GM12873 (cell line): ENCODE data around the gene CREB5.

Experiments
- TF ChIP-seq, protein P1 (sequence below): IDR thresholded peaks from 2 replicates; pipeline ENCODE4 v1.5.1; 2012; ENCODE audit warnings: low read depth, mild to moderate bottlenecking, moderate library complexity, low read length, control low read depth; ENCODE audit not compliant: insufficient read depth; ENCODE audit errors: missing control alignments

Gene CREB5

DNA sequence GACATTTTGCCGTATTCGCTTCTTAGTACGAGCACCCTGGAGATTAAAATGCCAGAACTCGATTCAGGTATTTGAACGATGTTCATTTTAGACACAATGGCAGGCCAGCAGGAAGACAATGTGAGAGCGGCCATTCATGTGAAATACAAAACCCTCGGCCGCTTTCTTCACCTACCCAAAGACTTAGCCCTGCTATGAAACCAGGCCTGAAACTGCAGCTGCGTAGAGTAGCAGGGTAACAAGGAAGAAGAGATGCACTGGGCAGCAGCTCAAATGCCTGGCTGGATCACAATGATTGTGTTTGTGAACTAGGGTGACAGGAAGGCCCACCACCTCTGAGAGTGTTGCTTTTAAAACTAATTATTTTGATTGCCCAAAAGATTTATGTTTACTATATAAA is 311.0 kb downstream of the CREB5 start:
- TF ChIP-seq, protein P1, sequence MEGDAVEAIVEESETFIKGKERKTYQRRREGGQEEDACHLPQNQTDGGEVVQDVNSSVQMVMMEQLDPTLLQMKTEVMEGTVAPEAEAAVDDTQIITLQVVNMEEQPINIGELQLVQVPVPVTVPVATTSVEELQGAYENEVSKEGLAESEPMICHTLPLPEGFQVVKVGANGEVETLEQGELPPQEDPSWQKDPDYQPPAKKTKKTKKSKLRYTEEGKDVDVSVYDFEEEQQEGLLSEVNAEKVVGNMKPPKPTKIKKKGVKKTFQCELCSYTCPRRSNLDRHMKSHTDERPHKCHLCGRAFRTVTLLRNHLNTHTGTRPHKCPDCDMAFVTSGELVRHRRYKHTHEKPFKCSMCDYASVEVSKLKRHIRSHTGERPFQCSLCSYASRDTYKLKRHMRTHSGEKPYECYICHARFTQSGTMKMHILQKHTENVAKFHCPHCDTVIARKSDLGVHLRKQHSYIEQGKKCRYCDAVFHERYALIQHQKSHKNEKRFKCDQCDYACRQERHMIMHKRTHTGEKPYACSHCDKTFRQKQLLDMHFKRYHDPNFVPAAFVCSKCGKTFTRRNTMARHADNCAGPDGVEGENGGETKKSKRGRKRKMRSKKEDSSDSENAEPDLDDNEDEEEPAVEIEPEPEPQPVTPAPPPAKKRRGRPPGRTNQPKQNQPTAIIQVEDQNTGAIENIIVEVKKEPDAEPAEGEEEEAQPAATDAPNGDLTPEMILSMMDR = no peak

DNA sequence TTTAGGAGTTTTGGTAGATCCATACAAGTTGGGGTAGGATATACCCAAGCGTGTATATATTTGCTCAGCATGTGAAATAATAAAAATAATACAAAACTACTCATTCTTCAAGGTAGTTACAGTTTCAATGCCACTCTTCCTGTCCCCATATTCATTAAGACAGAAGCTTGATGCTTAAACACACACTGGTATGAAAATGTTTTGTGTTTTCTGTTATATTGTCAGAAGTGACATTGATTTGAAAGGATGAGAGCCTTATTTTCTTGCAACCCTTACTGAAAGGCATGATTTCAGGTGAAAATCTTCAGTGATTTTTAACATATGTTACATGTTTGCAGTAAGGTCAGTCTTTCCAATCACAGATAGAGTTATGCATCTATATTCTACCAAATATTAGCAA is 312.2 kb downstream of the CREB5 start:
- TF ChIP-seq, protein P1 = no peak

DNA sequence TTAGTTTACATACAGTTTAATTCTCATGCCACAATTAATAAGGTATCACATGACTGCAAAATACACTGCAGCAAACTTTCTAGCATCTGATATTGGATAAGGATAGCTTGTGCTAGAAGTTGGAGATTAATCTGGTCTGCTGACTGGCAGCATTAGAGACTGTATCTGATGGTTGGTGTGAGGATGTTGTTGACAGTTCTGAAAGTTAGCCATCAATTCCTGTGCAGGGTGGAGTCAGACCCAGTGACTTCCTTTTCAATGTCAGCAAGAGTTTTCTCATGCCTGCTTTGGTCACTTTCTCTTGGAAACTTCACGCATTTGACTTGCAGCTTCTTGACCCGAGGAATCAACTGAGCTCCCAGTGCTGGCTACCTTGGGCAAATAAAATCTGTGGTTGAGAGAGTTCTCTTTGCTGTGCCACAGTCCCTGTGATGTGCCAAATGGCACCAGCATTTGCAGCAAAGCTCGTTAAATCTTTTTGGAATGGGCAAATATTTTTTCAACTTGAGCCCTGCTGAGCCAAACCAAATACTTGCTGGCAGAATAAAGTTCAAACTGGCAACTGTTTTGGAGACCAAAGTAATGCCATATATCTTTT is 312.8 kb downstream of the CREB5 start:
- TF ChIP-seq, protein P1 = no peak

DNA sequence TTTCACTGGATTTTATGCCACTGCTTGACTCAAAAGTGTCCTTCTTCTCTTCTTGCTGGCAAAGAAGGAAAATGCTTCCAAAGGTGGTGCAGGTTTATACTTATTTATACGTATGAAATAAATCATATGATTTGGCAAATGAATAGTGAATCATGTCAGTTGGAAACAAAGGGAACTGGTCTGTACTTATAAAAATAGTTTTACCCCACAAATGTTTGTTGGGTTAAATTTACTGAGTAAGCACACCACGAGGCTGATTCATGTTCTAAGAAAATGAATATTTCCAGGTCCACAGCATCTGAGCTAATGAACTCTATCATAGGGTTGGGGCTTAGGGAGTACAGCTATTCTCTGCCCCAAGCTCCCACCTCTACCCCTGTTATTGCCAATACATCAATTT is 313.6 kb downstream of the CREB5 start:
- TF ChIP-seq, protein P1 = no peak

DNA sequence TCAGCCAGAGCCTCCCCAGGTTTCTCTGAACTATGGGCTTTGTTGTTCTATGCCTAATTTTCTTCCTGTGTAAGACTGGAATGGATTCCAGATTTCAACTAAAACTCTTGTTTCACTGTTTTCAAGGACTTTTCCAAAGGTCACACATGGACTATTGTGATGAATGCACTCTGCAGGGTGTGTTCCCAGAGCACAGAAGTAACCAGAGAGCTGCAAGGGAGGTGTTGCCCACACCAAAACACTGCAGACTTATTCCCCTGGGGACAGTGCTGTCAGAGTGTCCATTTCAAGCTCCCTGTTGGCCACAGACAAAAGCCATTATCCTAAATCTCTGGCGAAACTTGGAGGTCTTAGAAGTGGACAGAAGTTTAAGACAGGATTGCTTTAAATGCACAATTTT is 314.2 kb downstream of the CREB5 start:
- TF ChIP-seq, protein P1 = no peak

DNA sequence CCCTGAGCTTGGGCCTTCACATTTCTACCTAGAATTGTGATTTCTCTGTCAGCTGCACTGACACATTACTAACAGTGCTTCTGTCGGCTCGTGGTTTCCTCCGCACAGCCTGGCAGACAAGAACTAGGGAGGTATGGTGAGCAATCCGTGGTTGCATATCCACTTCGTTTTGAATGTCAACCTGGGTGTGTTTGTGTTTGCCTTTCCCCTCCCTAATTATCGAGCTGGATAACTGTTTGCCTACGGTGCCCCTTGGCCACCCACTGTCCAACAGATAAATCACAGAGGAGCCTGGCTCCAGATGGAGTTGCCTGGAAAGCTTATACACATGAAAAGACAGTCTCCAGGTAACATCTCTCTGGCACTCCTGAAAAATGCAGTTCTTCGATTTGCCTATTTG is 317.0 kb downstream of the CREB5 start:
- TF ChIP-seq, protein P1 = no peak

DNA sequence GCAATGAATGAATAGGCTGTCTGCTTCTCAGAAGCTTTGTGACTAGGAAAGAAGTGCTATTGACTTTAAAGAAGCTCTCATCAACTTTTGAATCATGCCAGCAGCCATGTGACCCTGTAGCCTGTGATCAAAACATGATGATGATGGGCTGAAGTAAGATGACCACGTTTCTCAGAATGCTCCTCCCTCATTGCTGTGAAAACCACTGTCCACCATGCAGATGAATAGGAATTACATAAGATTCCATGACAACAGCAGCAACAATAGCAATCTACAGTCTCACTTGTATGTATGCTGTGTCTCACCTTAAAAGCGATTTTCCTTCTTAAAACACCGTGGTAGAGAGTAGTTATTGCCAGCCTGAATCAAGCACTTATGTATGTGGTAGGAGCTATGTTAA is 317.4 kb downstream of the CREB5 start:
- TF ChIP-seq, protein P1 = no peak

DNA sequence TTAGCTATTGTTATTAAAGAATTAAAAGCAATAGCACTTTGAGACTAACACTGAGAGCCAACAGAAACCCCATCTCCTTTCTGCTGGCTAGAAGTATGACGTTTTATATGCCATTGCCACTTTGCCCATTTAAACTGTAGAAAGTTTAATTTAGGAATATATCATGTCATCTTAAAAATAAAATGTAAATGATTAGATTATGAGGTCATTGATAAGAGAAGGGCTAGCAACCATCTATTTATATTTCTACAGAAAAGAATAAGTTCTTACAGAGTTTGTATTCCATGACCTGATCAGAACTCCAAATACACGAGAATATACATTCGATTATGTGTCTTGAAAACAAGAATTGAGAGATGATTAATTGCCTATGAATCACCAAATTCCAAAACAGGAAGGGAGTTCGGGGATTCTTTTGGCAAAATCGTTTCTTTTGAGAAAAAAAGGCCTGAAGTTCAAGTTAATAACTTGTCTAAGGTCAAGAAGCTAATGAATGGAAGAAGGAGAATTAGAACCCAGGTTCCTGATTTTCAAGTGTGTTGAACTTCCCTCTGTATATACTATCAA is 318.9 kb downstream of the CREB5 start:
- TF ChIP-seq, protein P1 = no peak
